HEK293T (cell line): Measurements from ENCODE around the gene HASPIN.

ENCODE experiments used
- CTCF ChIA-PET: fragments of 350-600 bp; formaldehyde crosslinking; extraction: SDS; loops from one replicate; lab custom pipeline; 2021; ENCODE audit warnings: antibody characterized with exemption, inconsistent platforms; lab: Yijun Ruan, JAX
- POLR2A ChIA-PET: fragments of 350-600 bp; formaldehyde crosslinking; extraction: SDS; loops from one replicate; lab custom pipeline; 2020; ENCODE audit warnings: antibody characterized with exemption, inconsistent platforms; lab: Yijun Ruan, JAX
- DNase-seq: peaks from one replicate; pipeline ENCODE4 v3.0.0; 2012; ENCODE audit warnings: mixed read lengths; ENCODE audit errors: extremely low spot score
- ARNT ChIP-seq: fragments of 450-650 bp; IDR thresholded peaks from 2 replicates; pipeline ENCODE4 v1.6.1; 2017; ENCODE audit warnings: mild to moderate bottlenecking
- BHLHE40 ChIP-seq: fragments of 450-650 bp; IDR thresholded peaks from 2 replicates; pipeline ENCODE4 v1.6.1; 2016; ENCODE audit warnings: mild to moderate bottlenecking, moderate library complexity, borderline replicate concordance
- CTBP1 ChIP-seq: fragments of 450-650 bp; IDR thresholded peaks from 2 replicates; pipeline ENCODE4 v1.6.1; 2016; ENCODE audit warnings: borderline replicate concordance
- ELF4 ChIP-seq: fragments of 450-650 bp; IDR thresholded peaks from 2 replicates; pipeline ENCODE4 v1.6.1; 2017; ENCODE audit warnings: antibody characterized with exemption
- FOXA1 ChIP-seq: fragments of 450-650 bp; IDR thresholded peaks from 2 replicates; pipeline ENCODE4 v1.6.1; 2016; ENCODE audit warnings: mild to moderate bottlenecking
- FOXK2 ChIP-seq: fragments of 450-650 bp; IDR thresholded peaks from 2 replicates; pipeline ENCODE4 v1.6.1; 2016; ENCODE audit warnings: mild to moderate bottlenecking
- FOXM1 ChIP-seq: fragments of 450-650 bp; IDR thresholded peaks from 2 replicates; pipeline ENCODE4 v1.6.1; 2017; ENCODE audit warnings: mild to moderate bottlenecking, borderline replicate concordance
- HDGF ChIP-seq: fragments of 450-650 bp; IDR thresholded peaks from 2 replicates; pipeline ENCODE4 v1.6.1; 2017; ENCODE audit warnings: antibody characterized with exemption, borderline replicate concordance
- L3MBTL2 ChIP-seq: fragments of 450-650 bp; conservative IDR thresholded peaks from 2 replicates; pipeline ENCODE4 v1.6.1; 2016; ENCODE audit warnings: mild to moderate bottlenecking
- LEF1 ChIP-seq: fragments of 450-650 bp; IDR thresholded peaks from 2 replicates; pipeline ENCODE4 v1.6.1; 2017; ENCODE audit warnings: mild to moderate bottlenecking, borderline replicate concordance
- NFRKB ChIP-seq: fragments of 450-650 bp; IDR thresholded peaks from 2 replicates; pipeline ENCODE4 v1.6.1; 2016; ENCODE audit warnings: mild to moderate bottlenecking, moderate library complexity
- SP1 ChIP-seq: fragments of 450-650 bp; IDR thresholded peaks from 2 replicates; pipeline ENCODE4 v1.6.1; 2017
- SUZ12 ChIP-seq: fragments of 450-650 bp; IDR thresholded peaks from 2 replicates; pipeline ENCODE4 v1.6.1; 2016; ENCODE audit warnings: mild to moderate bottlenecking
- TARDBP ChIP-seq: fragments of 450-650 bp; IDR thresholded peaks from 2 replicates; pipeline ENCODE4 v1.6.1; 2016
- ZNF384 ChIP-seq: fragments of 450-650 bp; IDR thresholded peaks from 2 replicates; pipeline ENCODE4 v1.6.1; 2016
- TF ChIP-seq, protein P1 (sequence below): fragments of 450-650 bp; IDR thresholded peaks from 2 replicates; pipeline ENCODE4 v1.6.1; 2016

HASPIN gene

GRCh38 chr17:3762922-3763776 is 39.4 kb downstream of the HASPIN start:
- ChIA-PET CTCF (no interaction called here), POLR2A (no interaction called here)
- DNase-seq: no peak
- TF ChIP-seq CTBP1 (no peak), FOXK2 (no peak), FOXM1 (no peak), L3MBTL2 (no peak), ELF4 (no peak), NFRKB (no peak), LEF1 (no peak), ZNF384 (no peak), TARDBP (no peak), BHLHE40 (no peak), SP1 (no peak), SUZ12 (no peak), ARNT (no peak)
- TF ChIP-seq, protein P1, sequence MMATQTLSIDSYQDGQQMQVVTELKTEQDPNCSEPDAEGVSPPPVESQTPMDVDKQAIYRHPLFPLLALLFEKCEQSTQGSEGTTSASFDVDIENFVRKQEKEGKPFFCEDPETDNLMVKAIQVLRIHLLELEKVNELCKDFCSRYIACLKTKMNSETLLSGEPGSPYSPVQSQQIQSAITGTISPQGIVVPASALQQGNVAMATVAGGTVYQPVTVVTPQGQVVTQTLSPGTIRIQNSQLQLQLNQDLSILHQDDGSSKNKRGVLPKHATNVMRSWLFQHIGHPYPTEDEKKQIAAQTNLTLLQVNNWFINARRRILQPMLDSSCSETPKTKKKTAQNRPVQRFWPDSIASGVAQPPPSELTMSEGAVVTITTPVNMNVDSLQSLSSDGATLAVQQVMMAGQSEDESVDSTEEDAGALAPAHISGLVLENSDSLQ: no peak

DNA sequence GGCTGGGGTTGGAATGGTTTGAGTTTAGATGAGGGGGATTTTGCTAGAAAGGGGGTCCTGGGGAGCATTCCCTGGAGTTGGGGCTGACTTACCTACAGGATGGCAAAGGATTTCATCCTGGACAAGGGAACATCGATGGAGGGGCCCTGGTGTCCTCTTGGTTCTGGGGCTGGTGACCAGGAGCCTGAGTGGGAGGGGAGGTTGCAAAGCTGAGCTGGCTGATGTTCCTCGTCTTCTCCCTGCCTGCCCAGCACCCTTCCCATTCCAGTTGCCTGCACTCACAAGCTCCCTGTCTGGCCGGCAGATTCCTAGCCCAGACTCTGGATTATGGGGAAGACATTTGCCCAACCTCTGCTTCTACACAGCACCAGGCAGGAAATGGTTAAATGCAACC is 40.1 kb downstream of the HASPIN start:
- ChIA-PET CTCF (no interaction called here), POLR2A (no interaction called here)
- no peak for DNase-seq
- no peak for TF ChIP-seq SP1
- TF ChIP-seq ARNT: no peak
- TF ChIP-seq TARDBP: no peak
- no peak for TF ChIP-seq NFRKB
- no peak for TF ChIP-seq L3MBTL2
- no peak for TF ChIP-seq ELF4
- TF ChIP-seq ZNF384: no peak
- TF ChIP-seq FOXM1: no peak
- TF ChIP-seq, protein P1: no peak
- no peak for TF ChIP-seq CTBP1
- TF ChIP-seq FOXK2: no peak

DNA sequence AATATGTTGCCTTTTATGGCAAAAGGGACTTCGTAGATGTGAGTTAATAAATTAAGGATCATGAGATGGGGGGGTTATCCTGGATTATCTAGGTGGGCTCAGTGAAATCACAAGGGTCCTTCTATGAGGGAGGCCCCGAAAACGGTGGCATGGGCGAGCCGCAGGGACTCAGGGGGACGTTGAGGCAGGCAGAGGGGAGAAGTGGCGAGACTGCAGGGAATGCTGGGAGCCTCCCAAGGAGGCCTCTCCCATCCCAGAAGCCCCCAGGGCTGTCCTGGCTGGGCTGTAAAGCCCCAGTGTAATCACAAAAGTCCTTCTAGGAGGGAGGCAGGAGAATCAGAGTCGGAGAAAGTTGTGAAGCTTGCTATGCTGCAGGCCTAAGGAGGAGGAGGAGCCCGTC is 42.3 kb downstream of the HASPIN start:
- TF ChIP-seq ZNF384 (no peak), SUZ12 (no peak), HDGF (no peak), BHLHE40 (no peak), FOXK2 (no peak), ARNT (no peak), NFRKB (no peak), CTBP1 (no peak), L3MBTL2 (no peak), LEF1 (no peak), FOXM1 (no peak), ELF4 (no peak), TARDBP (no peak), FOXA1 (no peak), SP1 (no peak)
- TF ChIP-seq, protein P1: no peak
- DNase-seq: no peak
- POLR2A ChIA-PET: no interaction called here
- CTCF ChIA-PET: interaction anchor here (0.6 kb wide), 1 partner anchor 43 kb away, joined by 3 read pairs; no protein-coding TSS in a partner anchor

DNA sequence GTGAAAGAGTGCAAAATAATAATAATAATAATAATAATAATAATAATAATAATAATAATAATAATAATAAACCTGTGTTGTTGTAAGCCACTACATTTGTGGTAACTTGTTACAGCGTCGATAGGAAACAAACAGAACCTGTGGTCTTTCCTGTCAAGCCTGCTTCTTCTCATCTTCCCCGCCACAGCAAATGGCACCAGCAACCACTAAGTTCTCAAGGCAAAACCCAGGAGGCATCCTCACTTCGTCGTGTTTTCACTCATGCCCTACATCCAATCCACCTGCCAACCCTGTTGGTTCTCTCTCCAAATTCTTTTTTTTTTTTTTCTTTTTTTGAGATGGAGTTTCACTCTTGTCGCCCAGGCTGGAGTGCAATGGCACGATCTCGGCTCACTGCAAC is 43.1 kb downstream of the HASPIN start:
- POLR2A ChIA-PET: no interaction called here
- CTCF ChIA-PET: interaction anchor here (0.6 kb wide), 1 partner anchor 42 kb away, joined by 3 read pairs; no protein-coding TSS in a partner anchor
- DNase-seq: no peak
- TF ChIP-seq BHLHE40 (no peak), ZNF384 (no peak), FOXM1 (no peak), CTBP1 (no peak), ELF4 (no peak), LEF1 (no peak), ARNT (no peak), SUZ12 (no peak), SP1 (no peak), L3MBTL2 (no peak), FOXK2 (no peak), HDGF (no peak), TARDBP (no peak)

GRCh38 chr17:3768341-3768740 is 44.6 kb downstream of the HASPIN start:
- TF ChIP-seq ZNF384: no peak
- no peak for TF ChIP-seq SUZ12
- no peak for TF ChIP-seq FOXA1
- no peak for TF ChIP-seq CTBP1

GRCh38 chr17:3768769-3769168 is 45.1 kb downstream of the HASPIN start:
- TF ChIP-seq FOXA1: no peak
- TF ChIP-seq ZNF384: no peak
- TF ChIP-seq FOXK2: no peak
- no peak for TF ChIP-seq TARDBP
- TF ChIP-seq BHLHE40: no peak
- TF ChIP-seq L3MBTL2: no peak
- no peak for TF ChIP-seq FOXM1
- no peak for TF ChIP-seq LEF1
- no peak for TF ChIP-seq HDGF
- no peak for TF ChIP-seq NFRKB
- no peak for TF ChIP-seq ARNT
- no peak for TF ChIP-seq ELF4
- TF ChIP-seq, protein P1: no peak
- no peak for TF ChIP-seq SUZ12
- no peak for TF ChIP-seq CTBP1
- no peak for TF ChIP-seq SP1
- CTCF ChIA-PET: interaction anchor here (0.5 kb wide), 1 partner anchor 31 kb away, joined by 3 read pairs; no protein-coding TSS in a partner anchor
- POLR2A ChIA-PET: no interaction called here

More at GRCh38 chr17:3768341-3768740, 44.6 kb downstream of the HASPIN start:
- DNase-seq: no peak
- ChIA-PET CTCF (no interaction called here), POLR2A (no interaction called here)

More at GRCh38 chr17:3768769-3769168, 45.1 kb downstream of the HASPIN start:
- DNase-seq: no peak
